ENCODE results near the gene PPFIA4.

PPFIA4 gene

GRCh38 chr1:203124546-203125317, 98.4 kb downstream of the PPFIA4 start:
- no peak for DNase-seq (ENCODE audit: low read depth in 1 of 2, low spot score in 1 of 2)

- no peak for DNase-seq (ENCODE audit: low read depth in 1 of 2, low spot score in 1 of 2)
Observed at GRCh38 chr1:203126151-203126865, 100.0 kb downstream of the PPFIA4 start.

GRCh38 chr1:203126866-203127665, 100.8 kb downstream of the PPFIA4 start:
- DNase-seq (ENCODE audit: low read depth in 1 of 2, low spot score in 1 of 2), result no peak

GRCh38 chr1:203127666-203128430, 101.6 kb downstream of the PPFIA4 start, which contains the start of gene ADORA1:
Gene ADORA1 (plus strand): TSS chr1:203127726. CDS start chr1:203128842, 1,116 bp downstream.
- no peak for DNase-seq (ENCODE audit: low read depth in 1 of 2, low spot score in 1 of 2)

- no peak for DNase-seq (ENCODE audit: low read depth in 1 of 2, low spot score in 1 of 2)
Observed at GRCh38 chr1:203128431-203128715, 102.1 kb downstream of the PPFIA4 start.

Data from activated T-helper 1 cell treated with anti-CD3 and anti-CD28 coated beads, Interleukin-2, amount 50 U/mL, for 16 hours (primary cell).